CD4-positive, alpha-beta T cell (primary cell): ENCODE results near the gene CCT3. TPM values are rescaled to one million over a fixed set of nuclear protein-coding genes. Genes with fewer than 3 reads are reported as not detected.
"Not testable (repeated sequence)": the region's sequence is repeated elsewhere in the genome, so short reads cannot be mapped to it uniquely, and the experiment has no call there.

ENCODE experiments used
- ATAC-seq: fragments of 200-7000 bp; cut with Tn5 transposase; one replicate; pipeline ENCODE4 v1.10.0; 2022; ENCODE audit warnings: mild to moderate bottlenecking; ENCODE audit not compliant: poor library complexity
- CTCF ChIA-PET: fragments of 350-600 bp; sonication (Branson Sonifier 250); formaldehyde crosslinking; loops from one replicate; lab custom pipeline; 2021; ENCODE audit warnings: antibody characterized with exemption, inconsistent platforms; lab: Charles Lee
- POLR2A ChIA-PET: fragments of 350-600 bp; sonication (Branson Sonifier 250); formaldehyde crosslinking; loops from one replicate; lab custom pipeline; 2021; ENCODE audit warnings: antibody characterized with exemption, inconsistent platforms; lab: Charles Lee
- DNase-seq, 14 experiments: peaks; one replicate each; pipeline ENCODE4 v3.0.0-alpha.2; 2013 to 2020; ENCODE audit warnings: mixed read lengths in 2 of 14
- H3K27ac ChIP-seq, 2 donors: one replicate each; pipeline versions ENCODE4 v1.5.1 to v1.7.0; 2013; ENCODE audit warnings: low read length in 2 of 2, low read depth in 1 of 2, mild to moderate bottlenecking in 1 of 2
- H3K27me3 ChIP-seq, 2 experiments: 1 replicate in 1 of 2; 2 replicates in 1 of 2; pipeline versions ENCODE4 v1.6.1 to v1.7.0; 2013; ENCODE audit warnings: low read length in 2 of 2, control low read depth in 1 of 2, mild to moderate bottlenecking in 1 of 2, moderate library complexity in 1 of 2; ENCODE audit not compliant: insufficient read depth in 2 of 2, control insufficient read depth in 1 of 2
- H3K36me3 ChIP-seq: one replicate; pipeline ENCODE4 v1.6.1; 2013; ENCODE audit warnings: low read length, control low read depth; ENCODE audit not compliant: insufficient read depth
- H3K4me1 ChIP-seq: one replicate; pipeline ENCODE4 v1.6.1; 2013; ENCODE audit warnings: low read length, control low read depth; ENCODE audit not compliant: insufficient read depth
- H3K4me3 ChIP-seq: one replicate; pipeline ENCODE4 v1.5.1; 2013; ENCODE audit warnings: mild to moderate bottlenecking, low read length, moderate library complexity
- H3K9me3 ChIP-seq, 2 experiments: 1 replicate in 1 of 2; 2 replicates in 1 of 2; pipeline versions ENCODE4 v1.6.1 to v1.7.0; 2013; ENCODE audit warnings: low read length in 2 of 2, mild to moderate bottlenecking in 2 of 2, control low read depth in 1 of 2, moderate library complexity in 1 of 2; ENCODE audit not compliant: control insufficient read depth in 1 of 2, insufficient read depth in 1 of 2
- H3K27ac Mint-ChIP-seq: one replicate; pipeline ENCODE4 v1.8.0; 2020; ENCODE audit warnings: mixed read lengths
- H3K27me3 Mint-ChIP-seq: one replicate; pipeline ENCODE4 v1.8.0; 2021; ENCODE audit warnings: mixed read lengths
- H3K36me3 Mint-ChIP-seq: one replicate; pipeline ENCODE4 v1.8.0; 2021; ENCODE audit warnings: low read depth, mixed read lengths
- H3K4me1 Mint-ChIP-seq: one replicate; pipeline ENCODE4 v1.8.0; 2021; ENCODE audit warnings: low read depth, mixed read lengths
- H3K4me3 Mint-ChIP-seq: one replicate; pipeline ENCODE4 v1.8.0; 2020; ENCODE audit warnings: mild to moderate bottlenecking, mixed read lengths
- H3K9me3 Mint-ChIP-seq: one replicate; pipeline ENCODE4 v1.8.0; 2020; ENCODE audit warnings: mixed read lengths
- intact Hi-C, 2 experiments: fragments of 100-400 bp; cut with DNase I in 1 of 2; cut with micrococcal nuclease in 1 of 2; formaldehyde crosslinking; loops; one replicate each; pipeline versions ENCODE4 v1.15.1 to v1.9.0; 2023 to 2025; cut with DNase I, micrococcal nuclease
- total RNA-seq, 174 experiments: library from RNA in 2 of 174; stranded (reverse) in 2 of 174; gene quantifications; one replicate each; pipeline ENCODE4 v1.2.3 and lab custom pipeline; 2021 to 2026
- TF ChIP-seq, protein P1 (sequence below): fragments of 200-600 bp; IDR thresholded peaks from one replicate; pipeline ENCODE4 v1.8.0; 2022; ENCODE audit warnings: antibody characterized with exemption, mild to moderate bottlenecking

The CCT3 gene
- total RNA-seq, 2 experiments from 2014 or later = 49.6 to 50.2 TPM

DNA sequence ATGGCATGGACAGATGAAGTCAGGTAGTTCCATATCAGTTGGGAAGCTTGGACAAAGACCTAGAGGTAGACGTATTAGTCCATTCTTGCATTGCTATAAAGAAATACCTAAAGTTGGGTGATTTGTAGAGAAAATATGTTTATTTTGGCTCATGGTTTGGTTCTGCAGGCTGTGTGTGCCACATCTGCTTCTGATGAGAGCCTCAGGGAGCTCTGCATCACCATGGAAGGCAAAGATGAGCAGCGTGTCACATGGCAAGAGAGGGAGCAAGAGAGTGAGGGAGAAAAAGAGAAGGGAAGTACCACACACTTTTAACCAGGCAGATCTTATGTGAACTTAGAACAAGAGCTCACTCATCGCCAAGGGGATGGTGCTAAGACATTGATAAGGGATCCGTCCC lies 9.2 kb upstream of the CCT3 start:
- DNase-seq (no peak), ATAC-seq (no peak)
- no peak overlapping the region for H3K27ac Mint-ChIP-seq
- H3K4me3 Mint-ChIP-seq = no peak overlapping the region
- POLR2A ChIA-PET = no interaction called here
- Histone ChIP-seq H3K9me3 (no peaks in the 10 kb centered on the region), H3K27me3 (no peaks in the 10 kb centered on the region), H3K36me3 (no peaks in the 10 kb centered on the region), H3K4me3 (no peak overlapping the region), H3K27ac (no peak overlapping the region), H3K4me1 (no peaks in the 10 kb centered on the region)
- no peaks in the 10 kb centered on the region for H3K4me1 Mint-ChIP-seq
- H3K36me3 Mint-ChIP-seq = no peaks in the 10 kb centered on the region
- intact Hi-C loops = no loop called here
- TF ChIP-seq, protein P1, sequence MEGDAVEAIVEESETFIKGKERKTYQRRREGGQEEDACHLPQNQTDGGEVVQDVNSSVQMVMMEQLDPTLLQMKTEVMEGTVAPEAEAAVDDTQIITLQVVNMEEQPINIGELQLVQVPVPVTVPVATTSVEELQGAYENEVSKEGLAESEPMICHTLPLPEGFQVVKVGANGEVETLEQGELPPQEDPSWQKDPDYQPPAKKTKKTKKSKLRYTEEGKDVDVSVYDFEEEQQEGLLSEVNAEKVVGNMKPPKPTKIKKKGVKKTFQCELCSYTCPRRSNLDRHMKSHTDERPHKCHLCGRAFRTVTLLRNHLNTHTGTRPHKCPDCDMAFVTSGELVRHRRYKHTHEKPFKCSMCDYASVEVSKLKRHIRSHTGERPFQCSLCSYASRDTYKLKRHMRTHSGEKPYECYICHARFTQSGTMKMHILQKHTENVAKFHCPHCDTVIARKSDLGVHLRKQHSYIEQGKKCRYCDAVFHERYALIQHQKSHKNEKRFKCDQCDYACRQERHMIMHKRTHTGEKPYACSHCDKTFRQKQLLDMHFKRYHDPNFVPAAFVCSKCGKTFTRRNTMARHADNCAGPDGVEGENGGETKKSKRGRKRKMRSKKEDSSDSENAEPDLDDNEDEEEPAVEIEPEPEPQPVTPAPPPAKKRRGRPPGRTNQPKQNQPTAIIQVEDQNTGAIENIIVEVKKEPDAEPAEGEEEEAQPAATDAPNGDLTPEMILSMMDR = no peak
- CTCF ChIA-PET = interaction anchor here (0.7 kb wide), 1 partner anchor 480 kb away, joined by 3 read pairs; no protein-coding TSS in a partner anchor
- no peaks in the 10 kb centered on the region for H3K9me3 Mint-ChIP-seq
- H3K27me3 Mint-ChIP-seq = no peaks in the 10 kb centered on the region

DNA sequence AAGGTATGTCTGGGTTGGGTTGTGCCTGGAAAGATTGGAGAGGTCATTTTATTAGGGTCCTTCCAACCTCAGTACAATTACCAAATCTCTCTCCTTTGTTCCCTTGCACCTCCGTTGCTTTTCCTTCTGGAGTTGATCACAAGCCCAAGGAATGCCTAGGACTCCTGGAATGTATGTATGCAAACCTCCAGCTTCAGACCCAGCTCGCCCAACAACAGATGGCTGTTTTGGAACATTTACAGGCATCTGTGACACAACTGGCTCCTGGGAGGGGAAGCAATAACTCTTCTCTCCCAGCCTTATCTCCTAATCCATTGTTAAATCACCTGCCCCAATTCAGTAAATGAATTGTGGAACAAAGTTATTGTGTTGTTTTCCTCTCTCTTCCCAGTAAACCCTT lies 8.5 kb upstream of the CCT3 start:
- CTCF ChIA-PET = interaction anchor here (1.2 kb wide), 1 partner anchor 39 kb away, joined by 4 read pairs; no protein-coding TSS in a partner anchor
- no peaks in the 10 kb centered on the region for H3K4me1 ChIP-seq
- TF ChIP-seq, protein P1 = no peak

DNA sequence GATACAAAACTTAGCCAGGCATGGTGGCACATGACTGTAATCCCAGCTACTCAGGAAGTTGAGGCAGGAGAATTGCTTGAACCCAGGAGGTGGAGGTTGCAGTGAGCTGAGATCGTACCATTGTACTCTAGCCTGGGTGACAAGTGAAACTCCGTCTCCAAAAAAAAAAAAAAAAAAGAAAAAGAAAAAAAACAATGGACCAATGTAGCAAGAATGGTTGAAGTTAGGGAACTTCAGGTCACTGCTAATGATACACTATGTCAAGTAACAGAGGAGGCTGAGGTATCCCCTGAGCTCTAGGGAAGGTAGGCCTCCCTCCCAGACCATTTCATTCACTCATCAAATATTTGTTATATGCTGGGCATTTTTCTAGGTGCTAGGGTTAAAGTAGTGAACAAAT lies 7.9 kb upstream of the CCT3 start:
- H3K36me3 Mint-ChIP-seq, intact Hi-C loops, ATAC-seq, H3K27ac ChIP-seq, H3K4me1 ChIP-seq, DNase-seq, H3K4me3 Mint-ChIP-seq, H3K27ac Mint-ChIP-seq, H3K27me3 Mint-ChIP-seq, H3K9me3 Mint-ChIP-seq, H3K36me3 ChIP-seq, H3K27me3 ChIP-seq, H3K4me1 Mint-ChIP-seq, POLR2A ChIA-PET, H3K9me3 ChIP-seq, H3K4me3 ChIP-seq: not testable (repeated sequence)
- CTCF ChIA-PET = interaction anchor here (1.2 kb wide), 1 partner anchor 40 kb away, joined by 4 read pairs; no protein-coding TSS in a partner anchor

More for the DNA sequence above, 8.5 kb upstream of the CCT3 start:
- H3K9me3 Mint-ChIP-seq = no peaks in the 10 kb centered on the region
- H3K27ac Mint-ChIP-seq = no peak overlapping the region
- Histone ChIP-seq H3K27me3 (no peaks in the 10 kb centered on the region), H3K9me3 (no peaks in the 10 kb centered on the region), H3K36me3 (no peaks in the 10 kb centered on the region), H3K4me3 (no peak overlapping the region), H3K27ac (no peak overlapping the region)
- no peaks in the 10 kb centered on the region for H3K36me3 Mint-ChIP-seq
- intact Hi-C loops = no loop called here
- no peaks in the 10 kb centered on the region for H3K27me3 Mint-ChIP-seq
- no peak for DNase-seq
- ATAC-seq = no peak
- POLR2A ChIA-PET = no interaction called here
- H3K4me1 Mint-ChIP-seq = no peaks in the 10 kb centered on the region
- H3K4me3 Mint-ChIP-seq = no peak overlapping the region

DNA sequence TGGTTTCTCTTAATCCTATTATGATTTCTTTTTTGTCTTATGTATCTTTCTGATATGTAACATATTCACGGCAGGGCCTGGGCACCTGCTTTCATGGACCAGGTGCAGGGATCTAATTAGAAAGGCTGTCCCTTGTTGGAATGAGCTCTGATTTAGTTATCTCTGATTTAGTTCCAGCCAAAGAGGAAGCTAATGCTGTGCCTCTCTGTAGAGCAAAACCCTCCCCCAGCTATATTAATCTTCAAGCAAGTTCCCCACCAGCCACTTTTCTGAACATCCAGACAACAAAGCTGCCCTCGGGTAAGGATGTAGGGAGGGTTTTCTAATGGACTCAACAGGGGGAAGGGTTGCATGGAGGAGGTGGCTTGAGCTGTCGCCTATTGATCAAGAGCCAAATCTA lies 6.3 kb upstream of the CCT3 start:
- ChIA-PET POLR2A (no interaction called here), CTCF (no interaction called here)
- H3K4me1 ChIP-seq = no peaks in the 10 kb centered on the region
- no peaks in the 10 kb centered on the region for H3K9me3 Mint-ChIP-seq
- no peaks in the 10 kb centered on the region for H3K27me3 ChIP-seq
- no peak overlapping the region for H3K27ac ChIP-seq
- TF ChIP-seq, protein P1 = no peak
- H3K27me3 Mint-ChIP-seq = no peaks in the 10 kb centered on the region
- H3K27ac Mint-ChIP-seq = no peak overlapping the region
- H3K4me3 ChIP-seq = no peak overlapping the region
- no peak overlapping the region for H3K4me3 Mint-ChIP-seq
- no peaks in the 10 kb centered on the region for H3K36me3 ChIP-seq
- no peaks in the 10 kb centered on the region for H3K36me3 Mint-ChIP-seq
- no peaks in the 10 kb centered on the region for H3K4me1 Mint-ChIP-seq
- ATAC-seq = no peak
- H3K9me3 ChIP-seq = no peaks in the 10 kb centered on the region
- no peak for DNase-seq
- intact Hi-C loops = no loop called here
